ENCODE measurements around the gene HOXC6. TPM values are rescaled to one million over a fixed set of nuclear protein-coding genes. Genes with fewer than 3 reads are reported as not detected.

HOXC6 gene
- total and polyA plus RNA-seq, 2 experiments from 2014 or later, result not detected

DNA sequence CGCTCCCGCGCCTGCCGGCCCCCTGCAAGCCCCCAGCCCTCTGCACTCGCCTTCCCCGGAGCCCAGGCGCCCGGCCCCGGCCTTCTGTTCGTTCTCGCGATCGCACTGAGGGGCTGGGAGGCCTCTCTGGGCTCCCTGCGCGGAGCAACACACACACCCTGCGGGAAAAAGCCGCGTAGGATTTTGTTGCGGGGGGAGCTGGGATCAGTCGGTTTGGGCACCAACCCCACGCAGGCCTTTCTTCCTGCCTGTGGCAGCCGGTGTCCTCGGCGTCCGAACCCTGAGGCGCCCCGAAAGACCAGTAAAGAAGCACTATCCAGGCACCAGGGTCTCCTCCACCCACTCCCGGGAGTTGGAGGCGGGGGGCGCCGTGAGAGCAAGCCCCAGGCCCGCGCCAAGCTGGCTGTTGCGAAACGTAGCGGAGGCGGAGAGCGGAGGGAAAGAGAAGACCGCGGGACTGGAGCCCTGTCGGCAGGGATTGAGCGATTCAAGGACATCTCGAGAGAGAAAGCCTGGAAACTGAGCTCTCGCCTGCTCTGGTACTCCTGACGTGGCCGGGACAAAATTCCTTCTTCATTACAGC, 2.7 kb downstream of the HOXC6 start:
- no peaks in the 10 kb centered on the region for H3K36me3 ChIP-seq
- TF ChIP-seq, protein P1, sequence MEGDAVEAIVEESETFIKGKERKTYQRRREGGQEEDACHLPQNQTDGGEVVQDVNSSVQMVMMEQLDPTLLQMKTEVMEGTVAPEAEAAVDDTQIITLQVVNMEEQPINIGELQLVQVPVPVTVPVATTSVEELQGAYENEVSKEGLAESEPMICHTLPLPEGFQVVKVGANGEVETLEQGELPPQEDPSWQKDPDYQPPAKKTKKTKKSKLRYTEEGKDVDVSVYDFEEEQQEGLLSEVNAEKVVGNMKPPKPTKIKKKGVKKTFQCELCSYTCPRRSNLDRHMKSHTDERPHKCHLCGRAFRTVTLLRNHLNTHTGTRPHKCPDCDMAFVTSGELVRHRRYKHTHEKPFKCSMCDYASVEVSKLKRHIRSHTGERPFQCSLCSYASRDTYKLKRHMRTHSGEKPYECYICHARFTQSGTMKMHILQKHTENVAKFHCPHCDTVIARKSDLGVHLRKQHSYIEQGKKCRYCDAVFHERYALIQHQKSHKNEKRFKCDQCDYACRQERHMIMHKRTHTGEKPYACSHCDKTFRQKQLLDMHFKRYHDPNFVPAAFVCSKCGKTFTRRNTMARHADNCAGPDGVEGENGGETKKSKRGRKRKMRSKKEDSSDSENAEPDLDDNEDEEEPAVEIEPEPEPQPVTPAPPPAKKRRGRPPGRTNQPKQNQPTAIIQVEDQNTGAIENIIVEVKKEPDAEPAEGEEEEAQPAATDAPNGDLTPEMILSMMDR (IDR thresholded peaks at IDR 0.05; ENCODE audit: low read depth, low read length), result no peak
- no peak overlapping the region for H3K27ac ChIP-seq
- DNase-seq (ENCODE audit: low read depth in 1 of 2, low spot score in 1 of 2), result peak; percentile 41 to 43
- H3K4me3 ChIP-seq, result peak overlapping the region; percentile 11
- H3K9me3 ChIP-seq (ENCODE audit: low read depth), result no peaks in the 10 kb centered on the region
- peaks cover 100% of the 10 kb centered on the region for H3K27me3 ChIP-seq
- peaks cover 4% of the 10 kb centered on the region for H3K4me1 ChIP-seq (ENCODE audit: low read depth)

DNA sequence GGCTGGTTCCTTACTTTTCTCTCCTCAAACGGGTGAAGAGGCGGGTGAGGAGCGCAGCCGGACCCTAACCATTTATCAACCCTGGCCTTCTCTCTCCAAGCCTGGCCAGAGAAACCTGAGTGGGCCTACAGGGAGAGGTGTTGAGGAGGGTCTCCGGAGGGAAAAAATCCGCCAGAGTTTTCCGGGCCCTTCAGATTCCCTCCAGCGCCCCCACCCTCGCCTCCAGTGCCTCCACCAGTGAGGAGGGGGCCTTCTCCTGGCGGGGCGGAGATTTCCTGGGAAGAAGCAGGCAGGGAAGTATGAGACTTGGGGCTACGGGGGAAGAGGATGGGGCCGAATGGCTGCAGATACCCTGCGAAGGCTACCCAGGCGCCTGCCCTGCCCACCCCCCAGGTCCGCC, 3.2 kb downstream of the HOXC6 start:
- no peak overlapping the region for H3K4me3 ChIP-seq
- no peaks in the 10 kb centered on the region for H3K36me3 ChIP-seq
- TF ChIP-seq, protein P1 (IDR thresholded peaks at IDR 0.05; ENCODE audit: low read depth, low read length), result no peak
- H3K9me3 ChIP-seq (ENCODE audit: low read depth), result no peaks in the 10 kb centered on the region
- H3K4me1 ChIP-seq (ENCODE audit: low read depth), result peaks cover 4% of the 10 kb centered on the region
- no peak overlapping the region for H3K27ac ChIP-seq
- peaks cover 100% of the 10 kb centered on the region for H3K27me3 ChIP-seq
- DNase-seq (ENCODE audit: low read depth in 1 of 2, low spot score in 1 of 2), result no peak

DNA sequence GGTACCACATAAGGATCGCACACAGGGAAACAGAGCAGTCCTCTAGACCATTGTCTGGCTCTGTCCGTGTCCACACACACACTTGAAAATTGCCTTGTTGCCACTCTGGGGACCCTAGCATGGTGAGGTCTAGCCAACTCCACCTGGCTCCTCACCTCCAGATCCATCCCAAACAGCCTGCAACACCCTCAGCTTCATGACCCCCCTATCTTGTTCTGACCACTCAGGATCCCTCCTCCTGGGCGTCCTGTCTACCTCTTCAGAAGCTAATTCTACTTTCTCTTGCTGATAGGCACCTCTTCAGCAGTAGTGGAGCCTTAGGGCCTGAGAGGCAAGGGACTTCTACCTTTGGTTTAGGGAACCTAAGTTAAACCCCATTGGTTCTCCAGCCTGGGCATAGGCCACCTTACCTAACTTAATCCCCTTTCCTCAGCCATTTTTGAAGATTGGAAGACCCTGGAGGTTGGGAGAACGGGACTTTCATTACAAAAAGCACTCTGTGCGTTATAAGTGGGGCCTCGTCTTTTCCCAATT, 3.9 kb downstream of the HOXC6 start:
- H3K27ac ChIP-seq, result no peak overlapping the region
- TF ChIP-seq, protein P1 (IDR thresholded peaks at IDR 0.05; ENCODE audit: low read depth, low read length), result no peak
- no peaks in the 10 kb centered on the region for H3K9me3 ChIP-seq (ENCODE audit: low read depth)
- peaks cover 4% of the 10 kb centered on the region for H3K4me1 ChIP-seq (ENCODE audit: low read depth)
- peaks cover 100% of the 10 kb centered on the region for H3K27me3 ChIP-seq
- H3K36me3 ChIP-seq, result no peaks in the 10 kb centered on the region
- no peak overlapping the region for H3K4me3 ChIP-seq
- no peak for DNase-seq (ENCODE audit: low read depth in 1 of 2, low spot score in 1 of 2)

DNA sequence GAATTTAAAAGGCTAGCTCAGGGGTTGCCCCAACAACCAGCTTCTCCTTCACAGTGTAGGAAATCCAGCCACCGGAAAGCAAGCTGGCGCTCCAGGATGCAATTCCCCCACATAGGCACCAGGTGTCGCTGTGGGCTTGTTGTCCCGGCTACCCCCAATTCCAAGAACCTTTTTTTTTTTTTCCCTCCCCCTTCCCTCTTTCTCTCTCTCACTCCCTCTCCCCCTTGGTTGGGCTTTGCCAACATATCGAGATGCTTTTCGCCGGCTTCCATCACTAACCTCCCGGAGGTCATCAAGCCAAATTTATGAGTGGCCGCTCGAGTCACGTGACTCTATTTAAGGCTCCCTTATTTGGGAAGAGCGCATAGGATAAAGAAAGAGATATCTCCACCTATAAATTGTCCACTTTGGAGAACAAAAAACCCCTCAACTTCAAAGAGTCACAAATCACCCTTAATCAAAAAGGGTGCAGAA, 4.4 kb downstream of the HOXC6 start, which contains the start of gene HOXC5:
Gene HOXC5, plus strand, starts transcription at position 424 of the 474 bp plus-strand sequence. CDS start 73 bp downstream, outside the sequence.
- peaks cover 4% of the 10 kb centered on the region for H3K4me1 ChIP-seq (ENCODE audit: low read depth)

DNA sequence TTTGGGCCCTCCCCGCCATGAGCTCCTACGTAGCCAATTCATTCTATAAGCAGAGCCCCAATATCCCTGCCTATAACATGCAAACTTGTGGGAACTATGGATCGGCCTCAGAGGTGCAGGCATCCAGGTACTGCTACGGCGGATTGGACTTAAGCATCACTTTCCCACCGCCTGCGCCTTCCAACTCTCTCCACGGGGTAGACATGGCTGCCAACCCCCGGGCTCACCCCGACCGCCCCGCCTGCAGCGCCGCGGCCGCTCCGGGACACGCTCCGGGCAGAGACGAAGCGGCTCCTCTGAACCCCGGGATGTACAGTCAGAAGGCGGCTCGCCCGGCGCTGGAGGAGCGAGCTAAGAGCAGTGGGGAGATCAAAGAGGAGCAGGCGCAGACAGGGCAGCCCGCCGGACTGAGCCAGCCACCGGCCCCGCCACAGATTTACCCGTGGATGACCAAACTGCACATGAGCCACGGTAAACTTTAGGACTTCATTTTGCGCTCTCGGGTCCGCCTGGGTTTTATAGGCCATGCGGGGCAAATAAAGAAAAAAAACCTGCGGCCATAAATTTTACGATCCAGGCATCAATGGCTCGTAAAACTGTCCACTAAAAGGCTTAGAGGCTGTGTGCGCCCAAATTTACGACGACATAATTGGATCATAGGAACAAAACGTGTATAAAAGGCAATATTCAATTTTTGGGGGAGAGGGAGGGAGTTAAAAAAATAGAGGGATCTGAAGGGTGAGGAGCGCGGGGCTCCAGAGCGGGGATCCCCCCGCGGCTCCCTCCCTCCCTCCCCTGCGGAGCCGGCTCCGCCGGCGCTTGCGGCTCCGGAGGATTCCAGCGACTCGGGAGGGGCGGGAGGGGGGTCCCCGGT, 5.1 kb downstream of the HOXC6 start:
- Histone ChIP-seq H3K4me3 (peak overlapping the region; percentile 10), H3K4me1 (ENCODE audit: low read depth) (peaks cover 4% of the 10 kb centered on the region), H3K36me3 (no peaks in the 10 kb centered on the region), H3K27ac (no peak overlapping the region), H3K27me3 (peaks cover 100% of the 10 kb centered on the region), H3K9me3 (ENCODE audit: low read depth) (no peaks in the 10 kb centered on the region)
- TF ChIP-seq, protein P1 (IDR thresholded peaks at IDR 0.05; ENCODE audit: low read depth, low read length), result no peak
- no peak for DNase-seq (ENCODE audit: low read depth in 1 of 2, low spot score in 1 of 2)

More for the DNA sequence above, 4.4 kb downstream of the HOXC6 start, which contains the start of gene HOXC5:
- Histone ChIP-seq H3K27ac (no peak within 1 kb of the TSS), H3K27me3 (peaks cover 100% of the 10 kb centered on the region), H3K4me3 (peak within 1 kb of the TSS; percentile 10), H3K36me3 (no peaks in the 10 kb centered on the region), H3K9me3 (ENCODE audit: low read depth) (no peaks in the 10 kb centered on the region)
- peak; percentile 69 to 72 for DNase-seq (ENCODE audit: low read depth in 1 of 2, low spot score in 1 of 2)
- TF ChIP-seq, protein P1 (IDR thresholded peaks at IDR 0.05; ENCODE audit: low read depth, low read length), result peak; percentile 96

Measured in cardiac muscle cell (in vitro differentiated cells and primary cell).